Jurkat, Clone E6-1 (cell line): Measurements from ENCODE around the gene COBL.

Source experiments
- DNase-seq: peaks from one replicate; pipeline ENCODE4 v3.0.0-alpha.2; 2011; ENCODE audit warnings: low read depth, low spot score
- H3K4me3 ChIP-seq: 2 replicates; pipeline ENCODE4 v1.5.1; 2011; ENCODE audit warnings: mild to moderate bottlenecking, low read length, control low read depth, moderate library complexity

The COBL gene

DNA sequence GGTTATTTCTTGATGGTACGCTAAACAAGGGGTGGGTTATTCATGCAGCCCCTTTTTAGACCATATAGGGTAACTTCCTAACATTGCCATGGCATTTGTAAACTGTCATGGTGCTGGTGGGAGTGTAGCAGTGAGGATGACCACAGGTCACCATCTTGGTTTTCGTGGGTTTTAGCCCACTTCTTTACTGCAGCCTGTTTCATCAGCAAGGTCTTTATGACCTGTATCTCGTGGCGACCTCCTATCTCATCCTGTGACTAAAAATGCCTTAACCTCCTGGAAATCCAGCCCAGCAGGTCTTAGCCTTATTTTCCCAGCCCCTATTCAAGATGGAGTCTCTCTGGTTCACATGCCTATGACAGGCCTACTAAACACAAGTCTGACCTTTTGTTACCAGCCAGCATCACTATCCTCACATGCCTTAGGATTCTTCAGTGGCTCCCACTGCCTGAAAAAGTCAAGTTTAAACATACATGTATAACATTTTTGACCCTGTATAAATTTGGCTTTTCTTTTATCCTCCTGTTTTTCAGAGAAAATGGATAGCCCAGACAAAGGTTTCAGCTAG, 13.2 kb upstream of the COBL start:
- no peak for DNase-seq
- no peak overlapping the region for H3K4me3 ChIP-seq

DNA sequence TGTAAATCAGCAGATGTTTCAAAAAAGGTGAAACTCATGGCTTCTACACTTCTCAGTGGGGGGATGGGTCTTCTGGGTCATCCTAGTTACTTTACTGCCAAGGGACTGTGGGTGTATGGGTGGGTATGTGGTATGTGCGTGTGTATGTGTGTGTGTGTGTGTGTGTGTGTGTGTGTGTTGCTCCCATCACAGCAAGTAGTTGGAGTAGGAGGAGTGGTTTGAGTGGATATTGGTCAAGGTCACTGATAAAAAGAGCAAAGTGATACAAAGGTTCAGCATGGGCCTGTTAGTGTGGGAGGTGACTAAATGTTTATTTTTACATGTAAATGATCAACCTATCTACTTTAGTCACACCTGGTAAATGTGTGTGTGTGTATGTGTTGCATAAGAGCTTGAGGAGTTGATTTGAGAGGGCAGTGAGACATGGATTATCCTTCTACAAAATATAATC, 11.8 kb upstream of the COBL start:
- no peak overlapping the region for H3K4me3 ChIP-seq
- no peak for DNase-seq

DNA sequence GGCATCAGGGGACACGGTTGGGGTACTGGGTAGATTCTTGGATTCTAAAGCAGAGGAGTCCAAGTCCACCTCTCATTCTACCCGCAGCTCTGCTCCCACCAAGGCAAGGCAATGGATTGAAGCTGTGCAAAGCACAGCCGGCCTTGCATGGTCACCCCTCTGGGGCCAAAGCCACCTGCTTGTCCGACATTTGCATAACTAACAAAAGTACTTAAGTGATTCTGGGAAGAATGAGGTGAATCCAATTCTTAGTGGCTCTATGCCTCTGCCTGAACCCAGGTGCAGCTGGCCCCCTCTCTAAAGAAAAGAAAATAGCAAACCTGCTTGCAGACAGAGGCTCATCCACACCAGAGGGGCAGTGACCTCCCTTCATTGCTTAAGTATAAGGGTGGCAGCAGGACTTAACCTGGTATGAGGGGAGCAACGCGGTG, 10.7 kb upstream of the COBL start:
- no peak for DNase-seq
- no peak overlapping the region for H3K4me3 ChIP-seq

DNA sequence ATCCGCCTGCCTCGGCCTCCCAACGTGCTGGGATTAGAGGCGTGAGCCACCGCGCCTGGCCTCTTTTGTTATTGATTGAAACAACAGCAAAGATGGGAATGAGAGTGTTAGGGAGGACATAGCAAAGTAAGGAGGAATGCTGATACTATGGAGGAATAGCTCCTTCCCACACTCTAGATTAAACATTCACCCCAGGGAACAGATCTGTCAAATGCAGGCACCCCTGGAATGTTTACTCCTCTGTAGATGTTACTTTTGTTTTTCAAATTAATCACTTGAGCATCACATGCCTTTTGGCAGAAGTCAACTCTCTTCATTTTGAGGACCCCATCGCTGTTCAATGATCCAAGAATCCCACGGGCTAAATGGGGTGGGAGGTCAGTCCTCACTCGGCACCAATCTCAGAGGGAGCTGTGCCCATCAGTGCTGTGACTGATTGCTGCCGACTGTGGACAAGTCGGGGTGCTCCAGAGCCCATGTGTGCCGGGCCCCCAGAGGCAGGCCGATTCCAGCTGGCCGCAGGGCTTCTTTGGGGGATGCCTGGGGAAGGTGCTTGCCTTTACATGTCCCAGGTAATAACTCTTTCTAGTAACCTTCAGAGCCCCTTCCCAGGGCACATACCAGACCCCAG, 10.2 kb upstream of the COBL start:
- H3K4me3 ChIP-seq, result no peak overlapping the region
- DNase-seq, result no peak

DNA sequence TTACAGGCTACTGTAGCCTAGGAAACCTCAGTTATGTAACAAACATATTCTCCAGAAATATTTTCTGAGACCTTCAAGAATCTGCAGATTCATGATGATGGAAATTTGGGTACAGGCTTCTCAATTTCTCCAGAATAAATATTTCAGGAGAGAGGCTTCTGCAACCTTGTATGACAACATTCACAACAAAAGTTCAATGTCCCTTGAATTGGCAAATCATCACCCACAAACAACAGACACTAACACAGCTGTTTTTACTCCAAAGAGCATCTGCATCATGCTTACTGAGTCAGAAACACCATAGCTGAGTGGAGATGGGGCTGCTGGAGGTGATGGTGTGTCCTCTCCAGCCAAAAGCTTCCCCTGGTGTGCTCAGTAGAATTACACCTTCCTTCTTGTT, 9.3 kb upstream of the COBL start:
- no peak overlapping the region for H3K4me3 ChIP-seq
- no peak for DNase-seq

DNA sequence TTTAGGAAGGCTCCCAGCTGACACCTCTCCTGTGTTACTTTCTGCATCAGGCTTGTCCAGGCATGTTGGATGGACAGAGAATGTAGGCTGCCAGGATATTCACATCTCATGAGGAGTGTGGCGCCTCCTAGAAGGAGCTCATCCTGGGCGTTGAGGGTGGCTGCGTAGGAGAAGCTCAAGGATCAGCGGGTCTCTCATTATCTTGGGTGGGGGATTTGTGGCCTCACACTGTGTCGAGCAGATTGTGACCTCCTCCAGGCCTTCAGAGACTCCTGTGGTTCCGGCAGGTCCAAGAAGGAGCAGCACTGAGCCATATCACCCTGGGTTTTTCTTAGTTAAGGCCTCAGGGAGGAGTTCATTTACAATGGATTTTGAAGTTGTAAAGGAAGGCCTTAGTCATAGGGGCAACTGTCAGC, 8.7 kb upstream of the COBL start:
- no peak for DNase-seq

DNA sequence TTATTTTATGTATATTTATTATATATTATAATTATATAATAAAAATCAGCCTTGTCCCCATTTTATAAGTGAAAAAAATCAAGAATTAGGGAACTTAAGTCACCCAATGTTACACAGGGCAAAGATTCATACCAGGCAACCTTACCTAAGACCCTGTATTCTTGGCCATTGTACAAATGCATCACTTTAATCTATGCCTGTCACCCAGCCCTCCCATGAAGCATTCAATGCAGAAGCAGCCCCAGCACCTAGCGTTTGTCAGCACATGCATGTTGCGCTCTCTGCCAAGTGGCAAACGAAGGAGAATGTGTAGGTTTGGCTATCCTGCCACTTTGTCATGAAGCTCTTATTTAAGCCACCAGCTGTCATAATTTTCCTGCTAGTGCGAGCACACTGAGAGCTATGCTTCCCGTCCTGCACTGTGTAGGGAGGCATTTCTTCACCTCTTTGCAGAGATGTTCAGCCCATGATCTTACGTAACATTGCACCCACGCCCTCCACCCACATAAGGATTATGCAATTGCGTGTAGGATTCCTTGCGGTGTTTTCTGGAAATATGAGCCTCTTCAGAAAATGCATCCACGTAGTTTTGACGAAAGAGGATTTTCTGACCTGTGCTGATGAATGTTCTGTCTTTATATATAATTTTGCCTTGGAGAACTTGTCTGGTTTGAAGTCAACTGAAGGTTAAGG, 7.7 kb upstream of the COBL start:
- DNase-seq, result no peak
- no peak overlapping the region for H3K4me3 ChIP-seq

More for the DNA sequence above, 8.7 kb upstream of the COBL start:
- no peak overlapping the region for H3K4me3 ChIP-seq

DNA sequence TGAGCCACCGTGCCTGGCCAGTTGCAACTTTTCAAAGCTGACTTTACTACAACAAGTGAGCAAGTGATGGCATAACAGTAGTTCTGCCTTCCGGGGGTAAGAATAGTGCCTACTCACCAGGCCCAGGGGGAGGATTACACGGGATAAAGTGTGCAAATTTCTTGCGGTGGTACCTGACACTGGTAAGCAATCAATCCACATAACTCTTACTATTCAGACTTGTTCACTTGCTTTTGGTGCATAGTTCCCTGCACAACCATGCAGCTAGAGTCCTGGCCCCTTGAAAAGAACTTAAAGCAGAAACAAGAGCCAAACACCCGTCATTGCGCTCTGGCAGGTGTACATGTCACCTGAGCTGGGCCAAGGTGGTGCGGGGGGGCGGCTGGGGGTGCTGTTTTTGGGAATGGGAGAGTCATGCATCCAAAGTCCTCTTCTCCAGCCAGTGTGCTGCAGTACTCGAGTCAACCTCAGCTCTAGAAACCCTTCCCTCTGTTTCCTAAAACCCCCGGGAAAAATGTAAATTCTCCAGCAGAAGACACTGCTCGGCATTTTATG, 5.4 kb upstream of the COBL start:
- H3K4me3 ChIP-seq, result no peak overlapping the region
- DNase-seq, result no peak

DNA sequence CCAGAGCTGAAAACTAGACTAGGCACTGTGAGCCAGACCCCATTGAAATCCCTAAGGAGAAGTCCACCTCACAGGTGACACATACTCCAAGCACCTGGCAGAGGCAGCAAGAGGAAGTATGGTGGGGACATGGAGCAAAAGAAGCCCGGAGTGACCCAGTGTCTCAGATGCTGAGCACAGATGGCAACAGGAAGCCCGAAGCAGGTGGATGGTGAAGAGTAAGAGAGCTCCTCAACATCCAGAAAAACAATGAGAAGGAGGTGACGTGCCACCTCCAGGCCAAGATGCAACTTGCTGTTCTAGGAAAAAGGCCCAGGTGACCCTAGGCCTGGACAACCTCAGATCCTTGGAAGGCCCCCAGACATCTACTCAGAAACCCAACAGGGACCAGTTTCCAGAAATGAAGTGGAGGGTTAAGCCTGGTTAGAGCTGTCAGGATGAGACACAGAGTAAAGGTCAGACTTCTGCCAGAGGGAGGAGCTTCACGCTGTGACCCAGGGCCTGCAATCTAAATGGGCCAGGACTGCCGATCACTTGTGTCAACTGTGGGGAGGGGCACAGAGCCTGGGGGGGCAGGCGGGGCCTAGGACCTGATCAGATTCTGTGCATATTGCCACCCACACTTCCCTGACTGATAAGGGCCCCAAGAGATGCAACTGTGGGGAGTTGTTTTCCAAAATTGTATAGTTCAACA, 2.4 kb upstream of the COBL start:
- DNase-seq, result no peak
- no peak overlapping the region for H3K4me3 ChIP-seq

DNA sequence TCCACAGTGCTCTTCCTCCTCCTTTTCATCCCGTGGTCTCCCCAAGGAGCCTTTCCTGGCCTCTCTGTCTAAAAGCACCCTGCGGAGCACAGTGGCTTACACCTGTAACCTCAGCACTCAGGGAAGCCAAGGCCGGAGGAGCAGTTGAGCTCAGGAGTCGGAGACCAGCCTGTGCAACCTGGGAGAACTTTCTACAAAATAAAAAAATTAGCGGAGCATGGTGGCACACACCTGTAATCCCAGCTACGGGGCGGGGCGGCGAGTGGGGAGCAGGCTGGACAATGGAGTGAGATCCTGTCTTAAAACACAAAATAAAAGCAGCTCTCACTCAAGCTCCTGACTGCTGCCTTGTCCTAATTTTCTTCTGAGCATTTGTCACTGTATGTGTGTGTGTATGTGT, 1.4 kb upstream of the COBL start:
- no peak overlapping the region for H3K4me3 ChIP-seq
- DNase-seq, result no peak

DNA sequence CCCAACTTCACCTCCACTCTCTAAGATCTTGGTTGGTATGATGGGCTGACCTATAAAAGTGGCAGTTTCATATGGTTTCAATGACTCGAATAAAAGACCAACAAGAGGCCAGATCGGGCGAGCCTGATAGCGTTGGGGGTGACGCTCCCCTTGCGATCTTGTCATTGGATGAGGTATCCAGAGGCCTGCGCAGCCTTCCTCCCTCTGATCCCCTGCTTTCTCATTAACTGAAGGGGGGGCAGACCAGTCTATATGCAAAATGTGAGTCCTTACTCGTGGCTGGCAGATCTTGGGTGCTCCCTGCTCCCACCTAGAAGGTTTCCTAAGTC, 937 bp upstream of the COBL start:
- no peak overlapping the region for H3K4me3 ChIP-seq
- DNase-seq, result no peak

DNA sequence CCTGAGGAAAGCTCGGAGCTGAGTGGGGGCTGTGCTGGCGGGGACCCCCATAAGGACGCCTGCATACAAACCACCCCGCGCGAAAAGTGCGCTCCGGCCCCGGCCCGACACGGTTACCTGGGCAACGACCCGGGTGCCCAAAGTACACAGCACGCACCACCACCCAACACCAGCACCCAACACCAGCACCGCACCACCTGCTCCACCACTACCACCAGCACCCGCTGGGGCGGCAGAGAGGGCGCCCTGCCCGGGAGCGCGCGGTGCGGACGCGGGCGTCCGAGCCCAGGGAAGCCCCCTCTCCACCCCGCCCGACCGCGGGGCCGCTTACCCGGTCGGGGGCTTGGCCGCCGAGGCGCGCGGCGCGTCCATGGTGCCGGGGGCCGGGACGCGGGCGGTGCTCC, 345 bp downstream of the COBL start:
- DNase-seq, result no peak
- H3K4me3 ChIP-seq, result peak overlapping the region; percentile 11; the same call in 1 of the 2 replicates

DNA sequence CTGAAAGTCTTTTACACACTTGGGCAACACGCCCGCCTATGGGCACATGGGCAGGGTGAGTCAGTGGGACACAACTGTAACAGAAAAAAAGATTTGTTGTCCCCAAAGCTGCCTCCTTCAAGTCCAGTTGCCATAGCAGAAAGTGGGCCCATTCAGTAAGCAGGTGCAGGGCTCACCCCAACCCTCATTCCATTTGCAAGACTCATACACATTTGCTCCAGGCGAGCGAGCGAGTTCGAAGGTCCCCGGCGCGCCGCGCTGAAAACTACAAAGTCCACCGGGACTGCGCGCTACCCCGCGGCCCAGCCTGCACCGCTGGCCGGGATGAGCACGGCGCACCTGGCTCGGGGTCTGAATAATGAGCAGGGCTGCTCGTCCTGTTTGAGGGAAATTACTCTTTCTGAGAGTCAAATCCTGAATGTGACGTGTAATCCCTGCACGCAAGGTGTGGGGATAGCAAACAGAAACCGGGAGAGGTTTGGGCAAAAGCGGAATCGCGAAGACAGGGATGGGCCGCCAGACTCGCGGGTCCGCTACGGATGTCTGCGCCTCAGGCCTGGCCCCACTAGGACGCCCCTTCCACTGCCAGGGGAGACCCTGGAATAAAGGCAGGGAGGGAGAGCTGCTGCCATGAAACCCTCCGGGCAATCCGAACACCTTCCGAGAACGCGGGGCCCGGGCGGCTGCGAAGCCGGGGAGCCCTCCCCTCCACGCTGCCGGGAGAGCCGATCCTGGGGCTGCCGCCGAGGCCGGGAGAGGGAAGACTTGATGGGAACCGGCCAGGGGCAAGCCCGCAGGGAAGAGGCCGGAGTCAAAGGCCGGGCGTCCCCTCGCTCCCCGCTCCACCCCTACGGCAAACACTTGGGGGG, 982 bp downstream of the COBL start:
- DNase-seq, result no peak
- no peak overlapping the region for H3K4me3 ChIP-seq

DNA sequence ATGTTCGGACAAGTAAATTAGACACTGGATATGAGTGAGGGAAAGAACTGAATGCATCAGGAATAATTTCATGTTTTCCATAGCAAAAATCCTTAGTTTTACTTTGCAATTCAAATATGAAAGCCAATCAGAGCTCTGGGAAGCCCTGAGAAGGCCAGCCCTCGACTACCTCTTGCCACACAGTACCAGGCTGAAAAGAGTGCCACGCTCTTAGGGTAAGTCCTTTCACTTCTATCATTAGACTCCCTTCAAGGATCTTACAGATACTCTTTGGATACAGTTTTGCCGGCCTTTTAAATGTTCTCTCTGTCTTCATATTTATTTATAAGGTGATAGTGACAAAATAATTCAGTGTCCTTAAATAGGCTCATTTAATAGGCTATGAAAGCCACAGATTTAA, 1.9 kb downstream of the COBL start:
- DNase-seq, result no peak
- no peak overlapping the region for H3K4me3 ChIP-seq

DNA sequence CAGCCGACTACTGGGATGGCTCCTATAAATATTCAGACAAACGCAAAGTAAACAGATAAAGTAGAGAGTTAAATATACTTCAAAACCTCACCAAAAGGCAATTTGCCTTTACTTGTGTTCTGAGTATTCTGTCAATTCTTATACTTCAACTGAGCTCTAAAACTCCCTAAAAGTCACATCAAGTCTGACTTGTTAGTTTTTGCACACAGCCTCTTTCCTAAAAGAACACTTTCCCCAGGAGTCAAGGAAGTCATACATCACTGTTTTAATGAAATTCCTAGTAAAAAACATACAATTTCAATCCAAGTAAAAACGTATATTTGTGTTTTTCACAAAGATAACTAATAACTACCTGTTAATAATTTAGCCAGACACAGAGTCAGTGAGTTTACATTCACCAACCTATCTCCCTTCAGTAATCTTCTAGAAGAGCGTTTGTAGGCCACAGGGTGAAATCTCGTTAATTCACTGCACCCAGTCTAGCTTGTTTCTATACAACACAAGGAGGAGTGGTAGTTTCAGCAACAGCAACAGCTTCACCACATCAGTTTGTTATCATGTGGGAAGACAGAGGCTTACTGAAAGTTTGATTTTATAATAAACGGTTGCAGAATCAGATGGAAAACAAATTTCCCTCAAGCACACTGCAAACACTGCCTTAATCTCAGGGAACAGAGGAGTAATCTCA, 2.7 kb downstream of the COBL start:
- H3K4me3 ChIP-seq, result no peak overlapping the region
- DNase-seq, result no peak

DNA sequence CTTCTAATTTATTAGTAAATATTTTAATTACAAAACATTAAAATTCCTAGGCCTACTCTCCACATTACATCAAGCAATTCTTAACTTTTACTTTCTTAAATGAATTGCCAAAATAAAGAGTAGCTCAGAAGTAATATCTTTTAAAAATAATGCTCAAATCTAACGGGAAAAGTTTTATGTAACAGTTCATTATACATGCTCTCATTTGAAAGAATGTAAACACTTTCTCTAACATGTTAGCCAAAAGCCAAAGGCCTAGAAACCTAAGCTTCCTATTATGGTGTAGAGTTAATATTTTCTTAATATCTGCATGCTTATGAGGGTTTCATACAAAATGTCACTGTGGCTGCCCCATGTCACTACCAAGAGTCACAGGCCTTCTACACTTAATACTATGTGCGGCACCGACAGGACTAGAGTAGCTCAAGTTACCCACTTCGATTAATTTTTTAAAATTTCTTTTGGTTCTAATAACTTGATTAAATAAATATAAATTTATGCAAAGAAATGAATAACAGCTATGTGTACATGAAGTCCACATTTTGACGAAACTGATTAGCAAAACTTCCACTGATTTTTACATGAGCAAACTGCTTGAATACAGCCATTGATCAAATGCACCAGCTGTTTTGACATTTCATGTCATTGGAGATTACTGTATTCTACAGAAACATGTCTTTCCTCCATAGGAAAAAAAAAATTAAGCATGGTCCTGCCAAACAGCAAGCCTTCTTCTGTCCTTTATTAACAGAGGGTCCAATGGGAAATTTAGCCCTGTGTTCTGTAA, 3.5 kb downstream of the COBL start:
- no peak for DNase-seq
- no peak overlapping the region for H3K4me3 ChIP-seq

DNA sequence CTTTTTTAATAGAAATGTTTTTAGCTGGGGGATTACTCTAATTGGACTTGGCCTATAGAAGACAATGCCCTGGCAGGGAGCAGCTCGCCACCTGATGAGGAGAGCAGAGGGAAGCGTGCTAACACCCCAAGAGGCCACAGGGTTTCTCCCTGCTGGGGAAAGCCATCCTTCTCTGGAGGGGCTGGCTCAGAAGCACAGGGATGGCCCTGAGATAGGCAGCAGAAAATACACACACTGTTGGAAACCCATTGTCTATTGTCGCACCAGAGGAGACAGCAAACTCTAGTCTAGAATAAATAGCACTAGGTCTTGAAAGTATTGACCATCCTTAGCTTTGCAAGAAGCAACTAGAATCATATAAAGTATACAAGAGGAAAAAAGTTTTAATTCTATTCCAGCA, 5.4 kb downstream of the COBL start:
- H3K4me3 ChIP-seq, result no peak overlapping the region
- no peak for DNase-seq

DNA sequence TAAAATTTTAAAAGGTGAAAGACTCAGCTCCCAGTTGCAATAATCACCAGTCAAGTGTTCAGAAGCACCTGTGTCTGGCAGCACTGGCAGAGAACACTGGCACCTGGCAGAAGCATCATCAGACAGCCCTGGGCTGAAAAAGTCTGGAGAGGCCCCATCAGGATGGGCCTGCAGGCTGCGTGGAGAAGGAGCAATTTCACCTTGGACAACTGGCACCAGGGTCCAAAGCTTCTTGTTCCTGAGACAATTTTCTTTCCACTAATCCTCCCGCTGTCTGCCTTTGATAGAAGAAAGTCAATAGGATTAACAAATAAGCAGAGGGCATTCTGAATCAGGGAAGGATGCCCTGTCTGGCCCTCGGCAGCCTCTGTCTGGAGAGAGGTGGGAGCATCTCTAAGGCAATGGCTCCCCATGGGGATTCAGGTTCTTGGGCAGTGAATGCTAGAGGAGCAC, 6.5 kb downstream of the COBL start:
- H3K4me3 ChIP-seq, result no peak overlapping the region
- DNase-seq, result no peak
